Effector CD8-positive, alpha-beta T cell (primary cell): Measurements from ENCODE around the gene CC2D1A.
"Not testable (repeated sequence)": the region's sequence is repeated elsewhere in the genome, so short reads cannot be mapped to it uniquely, and the experiment has no call there.

Experiments used
- DNase-seq: peaks from one replicate; lab custom pipeline; 2025; lab: John Stamatoyannopoulos, UW

Gene CC2D1A

DNA sequence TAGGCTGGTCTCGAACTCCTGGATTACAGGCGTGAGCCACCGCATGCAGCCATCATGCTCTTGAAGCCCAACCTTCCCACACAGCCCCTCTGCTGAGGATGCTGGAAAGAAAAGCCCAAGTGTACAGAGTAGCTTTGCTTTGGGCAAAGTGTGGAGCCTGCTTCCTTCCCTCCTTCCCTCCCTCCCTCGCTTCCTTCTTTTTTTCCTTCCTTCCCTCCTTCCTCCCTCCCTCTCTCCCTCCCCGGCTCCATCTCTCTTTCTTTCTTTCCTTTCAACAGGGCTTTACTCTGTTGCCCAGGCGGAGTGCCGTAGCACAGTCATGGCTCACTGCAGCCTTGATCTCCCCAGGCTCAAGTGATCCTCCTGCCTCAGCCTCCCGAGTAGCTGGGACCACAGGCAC is 2.7 kb downstream of the CC2D1A start:
- DNase-seq = no peak

DNA sequence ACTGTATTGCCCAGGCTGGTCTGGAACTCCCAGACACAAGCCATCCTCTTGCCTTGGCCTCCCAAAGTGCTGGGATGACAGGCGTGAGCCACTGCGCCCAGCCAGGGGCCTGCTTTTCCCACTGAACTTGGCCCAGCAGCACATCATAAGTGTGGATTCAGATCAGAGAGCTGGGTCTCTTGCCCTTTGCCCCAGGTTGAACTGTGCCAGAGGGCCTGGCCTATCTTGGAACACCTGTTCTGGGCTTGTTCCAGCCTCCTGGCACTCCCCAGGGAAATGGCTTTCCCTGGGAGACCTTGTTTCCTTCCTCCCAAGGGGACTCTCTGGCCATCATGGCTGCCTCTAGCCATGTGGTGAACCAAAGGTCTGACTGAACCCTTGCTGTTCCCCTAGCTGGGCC is 3.4 kb downstream of the CC2D1A start:
- DNase-seq = no peak

- no peak for DNase-seq
Measured at GRCh38 chr19:13913352-13913751, 7.4 kb downstream of the CC2D1A start.

DNA sequence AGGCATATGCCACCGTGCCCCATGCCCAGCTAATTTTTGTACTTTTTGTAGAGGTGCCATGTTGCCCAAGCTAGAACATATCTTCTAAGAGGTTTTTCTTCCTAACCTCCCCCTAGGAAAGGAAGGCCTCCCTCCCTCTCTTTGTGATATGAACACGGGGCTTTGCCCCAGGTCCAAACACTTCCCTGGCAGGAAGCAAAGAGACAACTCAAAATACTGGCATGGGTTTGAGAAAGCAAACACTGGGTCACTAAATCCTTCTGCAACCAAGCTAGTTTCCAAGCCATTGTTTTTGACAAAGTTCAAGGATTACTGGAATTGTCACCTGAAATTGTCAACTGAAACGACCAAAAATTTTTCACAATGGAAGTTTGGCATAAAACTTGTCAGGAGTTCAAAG is 8.8 kb downstream of the CC2D1A start:
- no peak for DNase-seq

DNA sequence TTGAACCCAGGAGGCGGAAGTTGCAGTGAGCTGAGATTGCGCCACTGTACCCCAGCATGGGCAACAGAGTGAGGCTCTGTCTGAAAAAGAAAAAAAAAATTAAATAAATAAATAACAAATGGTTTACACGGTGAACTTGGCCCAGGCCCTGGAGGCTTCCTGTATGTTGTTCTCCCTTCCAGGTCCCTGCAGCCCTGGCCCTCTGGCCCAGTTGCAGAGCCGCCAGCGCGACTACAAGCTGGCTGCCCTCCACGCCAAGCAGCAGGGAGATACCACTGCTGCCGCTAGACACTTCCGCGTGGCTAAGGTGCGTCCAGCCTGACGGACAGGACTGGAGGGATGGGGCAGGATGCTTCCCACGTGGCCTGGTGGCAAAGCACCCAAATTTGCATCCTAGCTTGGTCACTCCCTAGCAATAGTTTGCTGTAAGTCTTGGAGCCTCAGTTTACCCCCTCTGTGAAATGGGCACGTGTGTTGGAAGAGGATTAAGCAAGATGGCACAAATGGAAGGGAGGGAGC is 11.9 kb downstream of the CC2D1A start:
- DNase-seq = no peak

DNA sequence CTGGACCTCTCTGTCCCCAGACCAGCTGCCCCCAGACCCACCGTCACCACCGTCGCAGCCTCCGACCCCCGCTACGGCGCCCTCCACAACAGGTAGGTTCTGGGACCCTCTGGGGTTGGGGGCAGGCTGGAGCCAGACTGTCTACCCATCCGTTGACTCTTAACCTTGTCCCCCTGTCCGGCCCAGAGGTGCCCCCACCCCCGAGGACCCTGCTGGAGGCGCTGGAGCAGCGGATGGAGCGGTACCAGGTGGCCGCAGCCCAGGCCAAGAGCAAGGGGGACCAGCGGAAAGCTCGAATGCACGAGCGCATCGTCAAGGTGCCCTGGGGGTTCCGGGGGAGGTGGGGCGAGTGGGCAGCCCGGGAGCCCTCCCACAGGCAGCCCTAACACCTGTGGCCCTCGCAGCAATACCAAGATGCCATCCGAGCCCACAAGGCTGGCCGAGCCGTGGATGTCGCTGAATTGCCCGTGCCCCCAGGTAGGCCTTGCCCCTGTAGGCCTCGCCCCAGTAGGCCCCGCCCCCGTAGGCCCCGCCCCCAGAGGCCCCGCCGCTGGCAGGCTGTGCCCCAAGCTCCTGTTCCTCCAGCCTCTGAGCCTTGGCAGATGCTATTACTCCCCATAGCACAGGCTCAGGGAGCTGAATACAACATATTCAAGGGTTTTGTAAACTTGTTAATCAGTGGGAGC is 12.9 kb downstream of the CC2D1A start:
- no peak for DNase-seq

- no peak for DNase-seq
Measured at GRCh38 chr19:13920524-13920923, 14.5 kb downstream of the CC2D1A start.

GRCh38 chr19:13920940-13921747 is 15.1 kb downstream of the CC2D1A start:
- DNase-seq = no peak

- not testable (repeated sequence) for DNase-seq
Measured at GRCh38 chr19:13922118-13922517, 16.1 kb downstream of the CC2D1A start.

DNA sequence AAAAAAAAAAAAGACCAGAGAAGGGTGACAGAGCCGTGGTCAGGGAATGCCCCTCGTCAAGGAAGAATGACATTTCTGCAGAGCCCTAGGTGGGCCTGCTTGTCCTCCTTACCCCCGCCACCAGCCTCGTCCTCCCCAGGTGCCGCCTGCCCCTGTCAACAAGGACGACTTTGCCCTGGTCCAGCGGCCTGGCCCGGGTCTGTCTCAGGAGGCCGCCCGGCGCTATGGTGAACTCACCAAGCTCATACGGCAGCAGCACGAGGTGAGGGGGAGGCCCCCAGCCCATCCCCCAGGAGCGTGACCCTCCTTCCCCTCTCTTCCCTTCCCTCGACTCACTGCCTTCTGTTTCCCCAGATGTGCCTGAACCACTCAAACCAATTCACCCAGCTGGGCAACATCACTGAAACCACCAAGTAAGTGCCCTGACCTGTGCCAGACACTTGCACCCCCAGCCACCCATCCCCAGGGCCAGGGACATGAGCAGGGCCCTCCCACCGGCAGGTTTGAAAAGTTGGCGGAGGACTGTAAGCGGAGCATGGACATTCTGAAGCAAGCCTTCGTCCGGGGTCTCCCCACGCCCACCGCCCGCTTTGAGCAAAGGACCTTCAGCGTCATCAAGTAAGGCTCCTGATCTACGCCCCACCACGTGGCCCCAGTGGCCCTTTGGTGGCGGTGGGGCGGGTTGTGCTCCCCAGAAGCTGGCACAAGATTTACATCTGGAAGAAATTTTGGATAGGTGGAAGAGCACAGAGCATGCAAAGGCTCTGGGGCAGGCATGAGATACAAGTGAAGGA is 17.4 kb downstream of the CC2D1A start:
- no peak for DNase-seq

DNA sequence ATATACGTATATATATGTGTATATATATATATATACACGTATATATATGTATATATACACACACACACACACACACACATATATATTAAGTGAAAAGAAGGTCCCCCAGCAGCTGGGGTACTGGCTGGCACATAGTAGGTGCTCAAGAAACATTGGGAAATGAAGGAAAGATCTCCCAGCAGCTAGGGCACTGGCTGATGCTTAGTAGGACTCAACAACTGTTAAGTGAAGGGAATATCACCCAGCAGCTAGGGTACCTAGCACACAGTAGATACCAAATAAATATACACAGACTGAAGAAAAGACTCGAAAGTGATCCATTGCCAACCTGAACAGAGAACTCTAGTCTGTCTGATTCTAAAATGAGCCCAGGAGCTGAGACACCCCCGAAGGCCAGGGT is 20.0 kb downstream of the CC2D1A start:
- DNase-seq = no peak

- DNase-seq = no peak
Measured at GRCh38 chr19:13926715-13927114, 20.7 kb downstream of the CC2D1A start.

DNA sequence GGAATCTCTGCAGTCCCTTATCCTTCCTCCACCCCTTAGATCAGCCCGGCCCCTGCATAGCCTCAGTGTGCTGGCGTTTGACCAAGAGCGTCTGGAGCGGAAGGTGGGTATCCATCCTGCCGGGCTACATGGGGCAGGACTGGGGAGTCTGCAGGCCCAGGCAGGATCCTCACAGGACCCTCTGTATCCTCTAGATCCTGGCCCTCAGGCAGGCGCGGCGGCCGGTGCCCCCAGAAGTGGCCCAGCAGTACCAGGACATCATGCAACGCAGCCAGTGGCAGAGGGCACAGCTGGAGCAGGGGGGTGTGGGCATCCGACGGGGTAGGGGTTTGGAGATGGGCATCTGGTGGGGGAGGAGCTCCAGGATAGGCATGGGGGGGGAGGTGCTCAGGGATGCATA is 23.3 kb downstream of the CC2D1A start:
- no peak for DNase-seq

DNA sequence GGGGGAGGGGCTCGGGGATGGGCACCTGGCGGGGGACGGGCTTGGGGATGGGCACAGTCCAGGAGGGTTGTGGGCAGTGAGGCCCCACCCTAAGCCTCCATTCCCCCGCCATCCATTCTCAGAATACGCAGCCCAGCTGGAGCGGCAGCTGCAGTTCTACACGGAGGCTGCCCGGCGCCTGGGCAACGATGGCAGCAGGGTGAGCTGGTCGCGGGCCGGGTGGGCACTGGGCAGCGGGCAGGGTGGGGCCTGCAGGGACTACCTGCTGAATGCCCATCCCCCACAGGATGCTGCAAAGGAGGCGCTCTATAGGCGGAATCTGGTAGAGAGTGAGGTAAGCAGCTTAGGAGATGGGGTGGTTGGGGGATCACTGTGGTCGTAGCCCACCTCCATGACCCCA is 24.0 kb downstream of the CC2D1A start:
- DNase-seq = no peak

- DNase-seq = no peak
Measured at GRCh38 chr19:13930402-13930801, 24.4 kb downstream of the CC2D1A start.

DNA sequence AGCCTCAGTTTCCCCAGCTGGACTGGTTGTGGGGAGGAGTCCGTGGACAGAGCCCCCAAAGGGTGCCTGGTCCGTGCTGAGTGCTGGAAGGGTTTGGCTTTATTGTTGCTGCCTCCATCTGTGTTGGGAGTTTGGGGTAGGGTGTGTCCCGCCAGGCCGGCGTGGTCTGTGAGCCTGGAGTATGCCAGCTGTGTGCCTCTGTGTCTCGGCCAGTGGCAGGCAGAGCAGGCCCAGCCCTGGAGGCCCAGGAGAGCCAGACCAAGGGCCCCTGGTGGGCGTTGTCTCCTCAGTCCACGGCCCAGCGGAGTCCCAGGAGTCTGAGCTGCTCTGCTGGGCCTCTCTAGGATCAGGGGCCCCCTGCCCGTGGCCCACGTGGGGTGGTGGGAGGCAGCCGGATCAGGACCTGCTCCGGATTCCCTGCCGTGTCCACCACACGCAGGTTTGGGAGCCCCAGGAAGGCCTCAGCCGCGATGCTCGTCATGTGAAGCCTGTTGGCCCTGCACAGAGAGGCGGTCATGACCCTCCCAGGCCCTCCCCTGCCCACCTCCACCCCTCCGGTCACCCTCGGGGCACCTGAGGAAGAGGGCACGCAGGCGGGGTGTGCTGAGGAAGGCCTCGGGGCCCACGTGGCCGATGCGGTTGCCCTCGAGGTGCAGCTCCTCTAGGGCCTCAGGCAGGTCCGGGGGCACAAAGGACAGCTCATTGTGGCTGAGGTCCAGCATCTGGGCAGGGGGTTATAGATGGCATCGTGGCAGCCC is 25.6 kb downstream of the CC2D1A start:
- no peak for DNase-seq

- DNase-seq = no peak
Measured at GRCh38 chr19:13932149-13932637, 26.2 kb downstream of the CC2D1A start.

DNA sequence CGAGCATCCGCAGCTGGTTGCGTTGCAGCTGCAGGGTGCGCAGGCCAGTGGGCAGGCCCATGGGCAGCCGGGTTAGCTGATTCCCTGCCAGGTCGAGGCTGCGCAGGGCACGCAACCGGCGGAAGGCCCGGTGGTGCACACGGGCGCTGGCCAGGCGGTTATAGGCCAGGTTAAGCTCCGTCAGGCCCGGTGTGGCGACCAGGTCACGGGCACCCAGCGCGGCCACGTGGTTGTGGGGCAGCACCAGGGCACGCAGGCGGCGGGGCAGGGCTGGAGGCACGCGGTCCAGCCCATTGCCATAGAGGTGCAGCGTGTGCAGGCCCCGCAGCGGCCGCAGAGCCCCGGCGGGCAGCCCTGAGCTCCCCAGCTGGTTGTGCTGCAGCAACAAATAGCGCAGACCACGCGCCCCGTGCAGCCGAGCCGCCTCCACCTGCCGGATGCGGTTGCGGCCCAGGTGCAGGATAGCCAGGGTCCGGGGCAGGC is 27.0 kb downstream of the CC2D1A start:
- no peak for DNase-seq

DNA sequence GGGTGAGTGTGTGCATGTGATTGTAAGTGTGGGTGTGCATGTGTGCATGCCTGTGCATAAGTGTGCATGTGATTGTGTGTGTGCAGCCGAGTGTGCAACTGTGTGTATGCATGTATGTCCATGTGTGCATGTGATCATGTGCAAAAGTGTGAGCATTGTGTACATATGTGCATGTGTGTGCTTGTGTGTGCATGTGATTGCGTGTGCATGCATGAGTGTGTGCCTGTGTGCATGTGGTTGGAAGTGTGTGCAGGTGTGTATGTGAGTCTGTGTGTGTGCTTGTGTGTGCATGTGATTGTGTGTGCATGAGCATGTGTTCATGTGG is 28.7 kb downstream of the CC2D1A start:
- DNase-seq = no peak

- DNase-seq = no peak
Measured at GRCh38 chr19:13935765-13936510, 29.9 kb downstream of the CC2D1A start.
